CD4-positive, alpha-beta memory T cell (primary cell): Measurements from ENCODE around the gene RELCH. TPM values are rescaled to one million over a fixed set of nuclear protein-coding genes. Genes with fewer than 3 reads are reported as not detected.

Source experiments
- CTCF ChIA-PET: fragments of 350-600 bp; sonication (Branson Sonifier 250); formaldehyde crosslinking; loops from one replicate; lab custom pipeline; 2021; ENCODE audit warnings: inconsistent platforms; ENCODE audit not compliant: partially characterized antibody; lab: Charles Lee
- POLR2A ChIA-PET: fragments of 350-600 bp; sonication (Branson Sonifier 250); formaldehyde crosslinking; loops from one replicate; lab custom pipeline; 2021; ENCODE audit not compliant: partially characterized antibody; lab: Charles Lee
- DNase-seq, 5 donors: peaks; one replicate each; pipeline versions ENCODE4 v3.0.0 to v3.0.0-alpha.2; 2020 to 2022; ENCODE audit warnings: mixed read lengths in 1 of 5
- H3K27ac ChIP-seq: one replicate; pipeline ENCODE4 v1.7.0; 2013; ENCODE audit warnings: low read depth, low read length
- H3K27me3 ChIP-seq: 2 replicates; pipeline ENCODE4 v1.7.0; 2013; ENCODE audit warnings: mild to moderate bottlenecking, low read length, moderate library complexity; ENCODE audit not compliant: insufficient read depth
- H3K36me3 ChIP-seq: 2 replicates; pipeline ENCODE4 v1.7.0; 2013; ENCODE audit warnings: mild to moderate bottlenecking, low read length, moderate library complexity; ENCODE audit not compliant: insufficient read depth
- H3K4me1 ChIP-seq: 2 replicates; pipeline ENCODE4 v1.7.0; 2013; ENCODE audit warnings: mild to moderate bottlenecking, low read length, moderate library complexity; ENCODE audit not compliant: insufficient read depth
- H3K4me3 ChIP-seq, 2 donors: one replicate each; pipeline ENCODE4 v1.7.0; 2013; ENCODE audit warnings: low read length in 2 of 2, mild to moderate bottlenecking in 1 of 2
- H3K9me3 ChIP-seq, 2 donors: one replicate each; pipeline ENCODE4 v1.7.0; 2013; ENCODE audit warnings: low read length in 2 of 2, control low read depth in 1 of 2; ENCODE audit not compliant: control insufficient read depth in 1 of 2
- H3K27ac Mint-ChIP-seq, 7 donors: one replicate each; pipeline ENCODE4 v1.8.0; 2020 to 2021; ENCODE audit warnings: mixed read lengths in 7 of 7, mild to moderate bottlenecking in 6 of 7, inconsistent platforms in 3 of 7, moderate library complexity in 3 of 7
- H3K27me3 Mint-ChIP-seq, 2 donors: one replicate each; pipeline ENCODE4 v1.8.0; 2020 to 2021; ENCODE audit warnings: mixed read lengths in 2 of 2
- H3K36me3 Mint-ChIP-seq, 2 donors: one replicate each; pipeline ENCODE4 v1.8.0; 2020 to 2021; ENCODE audit warnings: mixed read lengths in 2 of 2, inconsistent platforms in 1 of 2, mild to moderate bottlenecking in 1 of 2
- H3K4me1 Mint-ChIP-seq, 4 donors: one replicate each; pipeline ENCODE4 v1.8.0; 2020 to 2021; ENCODE audit warnings: mixed read lengths in 4 of 4, mild to moderate bottlenecking in 1 of 4
- H3K4me3 Mint-ChIP-seq, 8 donors: one replicate each; pipeline ENCODE4 v1.8.0; 2020 to 2021; ENCODE audit warnings: mixed read lengths in 8 of 8, mild to moderate bottlenecking in 7 of 8, moderate library complexity in 6 of 8, inconsistent platforms in 3 of 8
- H3K9me3 Mint-ChIP-seq, 8 donors: one replicate each; pipeline ENCODE4 v1.8.0; 2020 to 2021; ENCODE audit warnings: mixed read lengths in 8 of 8, mild to moderate bottlenecking in 5 of 8, inconsistent platforms in 3 of 8, moderate library complexity in 1 of 8
- intact Hi-C: fragments of 100-400 bp; cut with micrococcal nuclease; formaldehyde crosslinking; loops from one replicate; pipeline ENCODE4 v1.15.1; 2023
- polyA plus RNA-seq, 2 donors: library from polyadenylated mRNA; unstranded; fragments of 300-500 nt; fragmentation: Illumina TruSeq; gene quantifications; one replicate each; pipeline ENCODE4 v1.2.3, GENCODE V29; 2021
- total RNA-seq, 2 experiments: library from RNA; stranded (reverse); gene quantifications; one replicate each; pipeline ENCODE4 v1.2.3, GENCODE V29; 2021

Gene RELCH
- total and polyA plus RNA-seq, 4 experiments from 2014 or later: 7.6 to 59.4 (median 33.4) TPM

- Histone ChIP-seq H3K9me3 (no peaks in the 10 kb centered on the region), H3K27me3 (peaks cover 35% of the 10 kb centered on the region), H3K4me3 (peak within 1 kb of the TSS; percentile 22 to 58), H3K4me1 (peaks cover 19% of the 10 kb centered on the region), H3K27ac (no peak within 1 kb of the TSS), H3K36me3 (no peaks in the 10 kb centered on the region)
- H3K27me3 Mint-ChIP-seq: peaks cover 53 to 57% of the 10 kb centered on the region in 2 donors
- POLR2A ChIA-PET: interaction anchor here (1.0 kb wide), 1 partner anchor 96 kb away, joined by 5 read pairs; no protein-coding TSS in a partner anchor
- H3K4me3 Mint-ChIP-seq: peak within 1 kb of the TSS; percentile 70 to 92 (median 86)
- CTCF ChIA-PET: interaction anchor here (1.2 to 2.1 kb wide), 3 partner anchors 9 to 97 kb away, joined by 3 to 7 read pairs (median 3); no protein-coding TSS in a partner anchor
- H3K27ac Mint-ChIP-seq: peak within 1 kb of the TSS in 5 of 7 donors; percentile 20 to 91 (median 82)
- peak; percentile 46 to 60 (median 51) for DNase-seq
- peaks cover 15 to 40% (median 26%) of the 10 kb centered on the region in 4 donors for H3K4me1 Mint-ChIP-seq
- intact Hi-C loops: loop anchor here (1.0 to 5.0 kb wide), 3 partner anchors 197 to 389 kb away; partner anchors contain the start of gene ZCCHC2
- peaks cover 0 to 3% (median 0%) of the 10 kb centered on the region in 8 donors for H3K9me3 Mint-ChIP-seq
- H3K36me3 Mint-ChIP-seq: peaks cover 0 to 1% of the 10 kb centered on the region in 2 donors
Observed at GRCh38 chr18:62324917-62325805, 138.1 kb downstream of the RELCH start, which contains the start of gene TNFRSF11A. Gene TNFRSF11A (plus strand): TSS chr18:62325310. CDS start chr18:62325353, 43 bp downstream.

DNA sequence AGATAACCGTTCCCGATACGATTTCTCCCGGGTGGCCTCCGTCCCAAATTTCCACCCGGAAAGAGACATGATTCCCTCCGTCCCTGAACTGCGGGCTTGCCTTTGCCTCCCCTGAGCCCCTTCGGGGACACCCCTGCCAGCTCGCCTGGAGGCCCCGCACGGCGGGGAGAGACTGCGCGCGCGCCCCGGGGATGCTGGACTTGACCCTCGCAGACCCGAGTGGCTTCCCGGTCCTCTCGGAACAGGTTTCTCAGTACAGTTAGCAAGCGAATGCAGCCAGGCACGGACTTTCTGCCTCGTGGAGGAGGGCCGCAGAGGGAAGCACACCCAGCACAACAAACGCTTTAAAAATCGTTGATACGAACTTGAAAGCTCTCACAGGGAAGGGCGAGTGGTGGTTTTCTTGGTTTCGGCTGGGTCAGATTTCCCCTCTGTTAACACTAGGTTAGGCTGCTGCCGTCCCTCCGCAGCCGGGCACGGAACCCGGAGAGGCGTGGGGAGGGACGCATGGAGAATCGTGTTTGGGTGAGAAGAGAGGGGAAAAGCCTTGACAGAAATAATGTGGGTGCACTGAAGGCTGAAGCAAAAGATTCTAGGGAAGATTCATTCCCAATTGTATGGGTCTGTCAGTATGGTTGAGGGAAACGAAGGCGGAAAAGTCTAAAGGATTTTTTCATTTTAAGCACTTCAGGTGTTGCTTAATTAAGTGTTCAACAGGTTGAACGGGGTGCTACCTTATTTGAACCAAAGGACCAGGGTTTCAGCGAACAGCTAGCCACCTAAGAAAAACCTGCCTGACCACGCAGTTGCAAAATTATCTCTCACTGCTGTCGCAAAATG is 139.0 kb downstream of the RELCH start:
- H3K27me3 Mint-ChIP-seq: peaks cover 59 to 61% of the 10 kb centered on the region in 2 donors
- peaks cover 0 to 1% of the 10 kb centered on the region in 2 donors for H3K36me3 Mint-ChIP-seq
- H3K4me3 ChIP-seq: peak overlapping the region; percentile 22 to 58
- peaks cover 35% of the 10 kb centered on the region for H3K27me3 ChIP-seq
- ChIA-PET POLR2A (interaction anchor here (1.0 kb wide), 1 partner anchor 95 kb away, joined by 5 read pairs; no protein-coding TSS in a partner anchor), CTCF (interaction anchor here (1.2 kb wide), 1 partner anchor 95 kb away, joined by 3 read pairs; no protein-coding TSS in a partner anchor)
- H3K4me1 ChIP-seq: peaks cover 19% of the 10 kb centered on the region
- peaks cover 15 to 45% (median 26%) of the 10 kb centered on the region in 4 donors for H3K4me1 Mint-ChIP-seq
- H3K9me3 ChIP-seq: no peaks in the 10 kb centered on the region
- H3K4me3 Mint-ChIP-seq: peak overlapping the region; percentile 67 to 92 (median 86)
- H3K36me3 ChIP-seq: no peaks in the 10 kb centered on the region
- peaks cover 0 to 3% (median 0%) of the 10 kb centered on the region in 8 donors for H3K9me3 Mint-ChIP-seq
- H3K27ac Mint-ChIP-seq: peak overlapping the region in 5 of 7 donors; percentile 1 to 85 (median 81)
- intact Hi-C loops: loop anchor here (1.0 to 5.0 kb wide), 3 partner anchors 196 to 388 kb away; partner anchors contain the start of gene ZCCHC2
- peak in 4 of 5 donors; percentile 12 to 25 (median 16) for DNase-seq
- no peak overlapping the region for H3K27ac ChIP-seq

GRCh38 chr18:62326646-62327348 is 139.7 kb downstream of the RELCH start:
- H3K36me3 ChIP-seq: no peaks in the 10 kb centered on the region
- H3K4me1 ChIP-seq: peaks cover 19% of the 10 kb centered on the region
- CTCF ChIA-PET: interaction anchor here (1.0 to 1.2 kb wide), 2 partner anchors 95 kb away, joined by 3 read pairs; no protein-coding TSS in a partner anchor
- H3K27me3 Mint-ChIP-seq: peaks cover 61 to 64% of the 10 kb centered on the region in 2 donors
- H3K4me3 ChIP-seq: no peak overlapping the region
- H3K9me3 ChIP-seq: no peaks in the 10 kb centered on the region
- peak overlapping the region; percentile 30 to 92 (median 86) for H3K4me3 Mint-ChIP-seq
- POLR2A ChIA-PET: interaction anchor here (1.0 kb wide), 1 partner anchor 94 kb away, joined by 5 read pairs; no protein-coding TSS in a partner anchor
- peaks cover 35% of the 10 kb centered on the region for H3K27me3 ChIP-seq
- H3K27ac ChIP-seq: no peak overlapping the region
- H3K4me1 Mint-ChIP-seq: peaks cover 15 to 45% (median 30%) of the 10 kb centered on the region in 4 donors
- DNase-seq: no peak
- H3K27ac Mint-ChIP-seq: peak overlapping the region in 3 of 7 donors; percentile 1 to 49 (median 20)
- intact Hi-C loops: loop anchor here (5.0 kb wide), 1 partner anchor 196 kb away; the partner anchor contains the start of gene ZCCHC2
- peaks cover 0 to 1% of the 10 kb centered on the region in 2 donors for H3K36me3 Mint-ChIP-seq
- peaks cover 0 to 3% (median 0%) of the 10 kb centered on the region in 8 donors for H3K9me3 Mint-ChIP-seq

- Histone ChIP-seq H3K27me3 (peaks cover 35% of the 10 kb centered on the region), H3K9me3 (no peaks in the 10 kb centered on the region), H3K4me3 (no peak overlapping the region), H3K4me1 (peaks cover 19% of the 10 kb centered on the region), H3K36me3 (no peaks in the 10 kb centered on the region), H3K27ac (no peak overlapping the region)
- intact Hi-C loops: loop anchor here (5.0 kb wide), 1 partner anchor 194 kb away; the partner anchor contains the start of gene ZCCHC2
- Mint-ChIP-seq H3K9me3 (peaks cover 0 to 3% (median 0%) of the 10 kb centered on the region in 8 donors), H3K36me3 (peaks cover 0 to 1% of the 10 kb centered on the region in 2 donors), H3K4me1 (peaks cover 15 to 45% (median 31%) of the 10 kb centered on the region in 4 donors), H3K4me3 (peak overlapping the region in 4 of 8 donors; percentile 18 to 92 (median 50)), H3K27ac (peak overlapping the region in 1 of 7 donors; percentile 19), H3K27me3 (peaks cover 61 to 64% of the 10 kb centered on the region in 2 donors)
- POLR2A ChIA-PET: no interaction called here
- no peak for DNase-seq
- CTCF ChIA-PET: interaction anchor here (1.0 kb wide), 2 partner anchors 94 to 252 kb away, joined by 3 read pairs; no protein-coding TSS in a partner anchor
Observed at GRCh38 chr18:62327977-62328376, 140.9 kb downstream of the RELCH start.

DNA sequence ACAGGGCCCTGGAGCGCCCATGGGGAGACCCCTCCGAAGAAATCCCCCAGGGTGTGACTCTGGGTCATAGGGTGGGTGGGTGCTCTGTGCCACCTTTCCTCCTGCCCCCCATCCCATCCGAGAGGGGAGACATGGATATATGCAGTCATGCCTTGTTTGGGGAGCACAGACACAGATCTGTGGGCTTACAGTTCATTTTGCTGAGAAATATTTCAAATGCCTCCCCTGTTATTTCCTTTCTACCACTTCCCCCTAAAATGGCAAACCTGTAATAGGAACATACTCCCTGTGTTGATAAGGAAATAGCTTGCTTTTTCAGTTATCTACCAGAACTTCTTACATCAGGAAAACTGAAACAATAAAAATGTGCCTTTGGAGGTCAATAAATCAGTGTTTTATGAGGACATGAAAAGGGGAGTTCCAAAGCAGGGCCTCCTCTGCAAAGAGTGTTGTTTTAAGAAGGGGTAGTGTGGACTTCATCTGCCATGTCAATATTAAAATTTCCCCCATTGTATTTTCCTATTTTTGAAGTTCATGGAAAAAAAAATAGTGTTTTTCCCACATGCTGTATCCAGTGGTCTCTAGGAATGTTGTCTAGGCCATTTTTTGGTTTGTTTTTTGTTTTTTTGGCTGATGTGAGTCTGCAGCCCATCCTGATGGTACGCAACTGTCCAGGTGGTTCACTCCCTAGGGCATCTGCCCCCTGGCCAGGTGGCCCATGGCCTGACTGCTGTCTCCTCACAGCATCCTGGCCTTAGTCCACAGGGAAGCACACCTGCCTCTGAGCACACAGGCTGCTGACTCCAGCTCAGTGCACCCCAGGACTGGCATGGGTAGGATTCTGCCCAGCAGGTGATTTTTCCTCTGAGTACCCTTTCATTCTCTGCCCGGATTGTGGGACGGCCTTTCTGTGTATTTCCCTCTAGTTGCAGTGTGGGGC is 141.8 kb downstream of the RELCH start:
- H3K4me1 ChIP-seq: peaks cover 19% of the 10 kb centered on the region
- H3K9me3 ChIP-seq: no peaks in the 10 kb centered on the region
- Mint-ChIP-seq H3K27me3 (peaks cover 58 to 63% of the 10 kb centered on the region in 2 donors), H3K9me3 (peaks cover 0 to 3% (median 0%) of the 10 kb centered on the region in 8 donors), H3K36me3 (peaks cover 0 to 1% of the 10 kb centered on the region in 2 donors), H3K4me1 (peaks cover 14 to 42% (median 30%) of the 10 kb centered on the region in 4 donors), H3K27ac (peak overlapping the region in 6 of 7 donors; percentile 23 to 92 (median 46)), H3K4me3 (peak overlapping the region in 3 of 8 donors; percentile 59 to 85 (median 71))
- intact Hi-C loops: loop anchor here (5.0 kb wide), 1 partner anchor 193 kb away; the partner anchor contains the start of gene ZCCHC2
- H3K27ac ChIP-seq: no peak overlapping the region
- H3K36me3 ChIP-seq: no peaks in the 10 kb centered on the region
- H3K27me3 ChIP-seq: peaks cover 31% of the 10 kb centered on the region
- no peak for DNase-seq
- no peak overlapping the region for H3K4me3 ChIP-seq
- POLR2A ChIA-PET: no interaction called here
- CTCF ChIA-PET: interaction anchor here (1.0 kb wide), 1 partner anchor 251 kb away, joined by 3 read pairs; no protein-coding TSS in a partner anchor
